Measurements from ENCODE around the gene EPS15. TPM values are rescaled to one million over a fixed set of nuclear protein-coding genes. Genes with fewer than 3 reads are reported as not detected.
A peak's percentile ranks its signal among the peaks of the same experiment; 100 is the strongest.

Gene EPS15
- 38.6 and 46.0 TPM in 2 replicates for total RNA-seq
- 14.9 and 15.6 TPM in 2 replicates for polyA plus RNA-seq

DNA sequence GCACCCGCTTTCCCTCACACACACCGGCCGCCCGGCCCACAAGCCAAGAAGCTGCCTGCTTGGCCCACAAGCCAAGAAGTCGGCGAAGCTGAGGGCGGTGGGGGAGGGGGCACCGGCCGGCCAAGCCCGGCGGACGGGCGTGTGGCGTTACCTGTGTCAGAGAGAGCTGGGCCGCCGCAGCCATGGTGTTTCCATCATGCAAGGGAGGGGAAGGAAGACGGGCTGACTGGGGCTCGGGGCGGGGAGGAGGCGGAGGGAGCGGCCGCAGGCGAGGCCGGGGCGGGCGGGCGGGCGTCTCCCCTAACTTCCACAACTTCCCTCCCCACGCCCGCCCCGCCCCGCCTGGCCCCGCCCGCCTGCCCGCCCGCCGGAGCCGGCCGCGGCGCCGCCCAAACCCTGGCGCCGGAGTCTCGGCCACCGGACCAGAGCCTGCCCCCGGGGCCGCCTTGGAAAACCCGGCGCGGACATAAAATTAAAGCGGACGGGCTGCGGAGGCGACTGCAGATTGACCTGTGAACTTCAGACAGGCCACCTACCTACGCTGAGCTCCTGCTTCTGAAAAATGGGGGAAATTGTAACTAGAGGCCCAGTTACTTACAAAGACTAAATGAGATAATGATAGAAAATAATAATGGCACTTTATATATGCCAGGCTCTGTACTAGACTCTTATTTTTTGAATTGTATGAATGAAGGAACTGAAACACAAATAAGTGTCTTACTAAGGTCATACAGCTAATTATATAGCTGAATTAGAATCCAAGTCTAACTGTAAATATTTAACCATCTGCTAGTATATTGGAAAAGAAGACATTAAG lies at the start of gene EPS15:
Gene EPS15, minus strand, starts transcription at position 219 of the 817 bp plus-strand sequence. Its CDS starts 35 bp downstream, at position 184.
- H3K36me3 ChIP-seq (replicated peaks; ENCODE audit: insufficient read depth, low read depth): no peaks in the 10 kb centered on the region
- peaks cover 9% of the 10 kb centered on the region for H4K20me1 ChIP-seq (ENCODE audit: insufficient read depth, poor library complexity, severe bottlenecking)
- H3K4me3 ChIP-seq: peak within 1 kb of the TSS; percentile 66
- no peaks in the 10 kb centered on the region for H3K27me3 ChIP-seq
- DNase-seq (ENCODE audit: low spot score): peak; percentile 93
- peak within 1 kb of the TSS; percentile 98 for H3K27ac ChIP-seq
- H3K4me1 ChIP-seq (ENCODE audit: insufficient read depth): peaks cover 17% of the 10 kb centered on the region
- H2AFZ ChIP-seq: peak within 1 kb of the TSS; percentile 87
- TF ChIP-seq EZH2phosphoT487 (IDR thresholded peaks at IDR 0.05; ENCODE audit: low read depth, severe bottlenecking, unreplicated experiment) (no peak), EZH2 (IDR thresholded peaks at IDR 0.05; ENCODE audit: borderline replicate concordance) (no peak)
- TF ChIP-seq, protein P1, sequence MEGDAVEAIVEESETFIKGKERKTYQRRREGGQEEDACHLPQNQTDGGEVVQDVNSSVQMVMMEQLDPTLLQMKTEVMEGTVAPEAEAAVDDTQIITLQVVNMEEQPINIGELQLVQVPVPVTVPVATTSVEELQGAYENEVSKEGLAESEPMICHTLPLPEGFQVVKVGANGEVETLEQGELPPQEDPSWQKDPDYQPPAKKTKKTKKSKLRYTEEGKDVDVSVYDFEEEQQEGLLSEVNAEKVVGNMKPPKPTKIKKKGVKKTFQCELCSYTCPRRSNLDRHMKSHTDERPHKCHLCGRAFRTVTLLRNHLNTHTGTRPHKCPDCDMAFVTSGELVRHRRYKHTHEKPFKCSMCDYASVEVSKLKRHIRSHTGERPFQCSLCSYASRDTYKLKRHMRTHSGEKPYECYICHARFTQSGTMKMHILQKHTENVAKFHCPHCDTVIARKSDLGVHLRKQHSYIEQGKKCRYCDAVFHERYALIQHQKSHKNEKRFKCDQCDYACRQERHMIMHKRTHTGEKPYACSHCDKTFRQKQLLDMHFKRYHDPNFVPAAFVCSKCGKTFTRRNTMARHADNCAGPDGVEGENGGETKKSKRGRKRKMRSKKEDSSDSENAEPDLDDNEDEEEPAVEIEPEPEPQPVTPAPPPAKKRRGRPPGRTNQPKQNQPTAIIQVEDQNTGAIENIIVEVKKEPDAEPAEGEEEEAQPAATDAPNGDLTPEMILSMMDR (IDR thresholded peaks at IDR 0.05; ENCODE audit: poor library complexity): no peak
- H3K9me3 ChIP-seq (ENCODE audit: low read depth): no peaks in the 10 kb centered on the region
- no peaks in the 10 kb centered on the region for H3K9me2 ChIP-seq (replicated peaks; ENCODE audit: insufficient read depth)
- peaks cover 37% of the 10 kb centered on the region for H3K79me2 ChIP-seq
- H3K4me2 ChIP-seq: peak within 1 kb of the TSS; percentile 96
- WGBS (ENCODE audit: low lambda C conversion rate, missing lambda C conversion rate): under 1% methylated on average over 20 of the region's 56 CpGs

DNA sequence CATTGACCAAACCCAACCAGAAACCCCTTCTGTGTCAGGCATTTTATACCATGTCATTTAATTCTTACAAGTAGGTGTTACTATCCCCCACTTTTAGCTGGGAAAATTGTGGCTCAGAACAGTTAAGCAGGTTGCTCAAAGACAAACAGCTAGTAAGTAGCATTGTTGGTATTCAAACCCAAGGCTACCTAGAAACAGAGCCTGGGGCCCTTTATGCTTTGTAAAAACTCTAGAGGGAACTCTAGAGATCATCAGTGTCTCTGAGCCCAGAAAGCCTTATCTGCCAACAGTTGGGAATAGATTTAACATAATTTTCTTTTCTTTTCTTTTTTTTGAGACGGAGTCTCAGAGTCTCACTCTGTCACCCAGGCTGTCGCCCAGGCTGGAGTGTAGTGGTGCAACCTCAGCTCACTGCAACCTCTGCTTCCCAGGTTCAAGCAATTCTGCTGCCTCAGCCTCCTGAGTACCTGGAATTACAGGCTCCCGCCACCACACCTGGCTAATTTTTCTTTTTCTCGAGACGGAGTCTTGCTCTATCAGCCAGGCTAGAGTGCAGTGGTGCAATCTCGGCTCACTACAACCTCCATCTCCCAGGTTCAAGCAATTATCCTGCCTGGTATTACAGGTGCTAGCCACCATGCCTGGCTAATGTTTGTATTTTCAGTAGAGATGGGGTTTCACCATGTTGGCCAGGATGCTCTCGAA lies 49.3 kb upstream of the EPS15 start:
- no peak overlapping the region for H3K4me2 ChIP-seq
- 92% methylated on average over 7 of the region's 7 CpGs for WGBS (ENCODE audit: low lambda C conversion rate, missing lambda C conversion rate)
- no peak for DNase-seq (ENCODE audit: low spot score)

DNA sequence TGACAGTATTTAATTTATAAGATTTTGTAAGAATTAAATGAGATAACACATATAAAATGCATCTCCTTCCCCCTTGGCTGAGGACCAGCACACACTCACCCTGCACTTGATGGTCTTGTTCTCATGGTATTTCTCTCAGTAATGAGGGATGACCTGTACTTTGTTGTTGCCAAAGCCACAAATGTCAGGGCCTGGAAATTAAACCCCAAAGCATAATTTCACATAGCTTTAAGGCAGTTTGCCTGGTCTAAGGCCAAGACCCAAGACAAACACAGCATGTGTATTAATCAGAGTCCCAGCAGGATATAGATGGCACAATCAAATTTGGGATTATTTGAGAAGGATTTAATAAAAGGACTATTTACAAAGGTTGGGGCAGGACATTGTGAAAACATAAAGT lies 48.6 kb upstream of the EPS15 start:
- Histone ChIP-seq H3K9me2 (replicated peaks; ENCODE audit: insufficient read depth) (no peaks in the 10 kb centered on the region), H3K36me3 (replicated peaks; ENCODE audit: insufficient read depth, low read depth) (no peaks in the 10 kb centered on the region), H3K4me2 (no peak overlapping the region), H3K27ac (no peak overlapping the region), H4K20me1 (ENCODE audit: insufficient read depth, poor library complexity, severe bottlenecking) (no peaks in the 10 kb centered on the region), H3K79me2 (no peaks in the 10 kb centered on the region), H3K4me1 (ENCODE audit: insufficient read depth) (peaks cover 21% of the 10 kb centered on the region), H3K9me3 (ENCODE audit: low read depth) (no peaks in the 10 kb centered on the region), H2AFZ (no peak overlapping the region), H3K4me3 (no peak overlapping the region), H3K27me3 (no peaks in the 10 kb centered on the region)
- DNase-seq (ENCODE audit: low spot score): no peak
- TF ChIP-seq EZH2 (IDR thresholded peaks at IDR 0.05; ENCODE audit: borderline replicate concordance) (no peak), EZH2phosphoT487 (IDR thresholded peaks at IDR 0.05; ENCODE audit: low read depth, severe bottlenecking, unreplicated experiment) (no peak)
- TF ChIP-seq, protein P1 (IDR thresholded peaks at IDR 0.05; ENCODE audit: poor library complexity): no peak

More for the DNA sequence above, 49.3 kb upstream of the EPS15 start:
- Histone ChIP-seq H2AFZ (no peak overlapping the region), H3K27me3 (no peaks in the 10 kb centered on the region), H3K27ac (peak overlapping the region; percentile 91), H3K9me2 (replicated peaks; ENCODE audit: insufficient read depth) (no peaks in the 10 kb centered on the region), H4K20me1 (ENCODE audit: insufficient read depth, poor library complexity, severe bottlenecking) (no peaks in the 10 kb centered on the region), H3K4me3 (no peak overlapping the region), H3K79me2 (no peaks in the 10 kb centered on the region), H3K36me3 (replicated peaks; ENCODE audit: insufficient read depth, low read depth) (no peaks in the 10 kb centered on the region), H3K9me3 (ENCODE audit: low read depth) (no peaks in the 10 kb centered on the region), H3K4me1 (ENCODE audit: insufficient read depth) (peaks cover 21% of the 10 kb centered on the region)
- TF ChIP-seq EZH2phosphoT487 (IDR thresholded peaks at IDR 0.05; ENCODE audit: low read depth, severe bottlenecking, unreplicated experiment): no peak
- TF ChIP-seq, protein P1 (IDR thresholded peaks at IDR 0.05; ENCODE audit: poor library complexity): no peak
- TF ChIP-seq EZH2 (IDR thresholded peaks at IDR 0.05; ENCODE audit: borderline replicate concordance): no peak

Measured in hepatocyte (in vitro differentiated cells).